H1 (cell line): ENCODE data around the gene HPGDS. TPM values are rescaled to one million over a fixed set of nuclear protein-coding genes. Genes with fewer than 3 reads are reported as not detected.

ENCODE experiments used
- CTCF ChIA-PET: fragments of 300-600 bp; sonication (Branson Sonifier 250); formaldehyde crosslinking; loops from one replicate; lab custom pipeline; 2021; ENCODE audit not compliant: partially characterized antibody; lab: Charles Lee
- POLR2A ChIA-PET: fragments of 300-600 bp; sonication (Branson Sonifier 250); formaldehyde crosslinking; loops from one replicate; lab custom pipeline; 2021; ENCODE audit warnings: inconsistent platforms; ENCODE audit not compliant: partially characterized antibody; lab: Charles Lee
- DNase-seq, 2 experiments: peaks; one replicate each; pipeline versions ENCODE4 v3.0.0 to v3.0.0-alpha.2; 2010 to 2022; ENCODE audit warnings: low spot score in 2 of 2, low read depth in 1 of 2, mixed read lengths in 1 of 2
- FAIRE-seq: peaks from 2 replicates; lab custom pipeline; 2011; peaks lifted over from hg19 to GRCh38; lab: Jason Lieb, UNC
- H2AFZ ChIP-seq: 2 replicates; pipeline ENCODE4 v1.8.1; 2012; ENCODE audit warnings: low read length, inconsistent platforms
- H2AK5ac ChIP-seq: 2 replicates; pipeline ENCODE4 v1.6.1; 2013; ENCODE audit warnings: low read depth, low read length
- H2BK120ac ChIP-seq: replicated peaks from 2 replicates; pipeline ENCODE3; 2013; ENCODE audit warnings: low read depth, low read length, inconsistent platforms
- H2BK12ac ChIP-seq: 2 replicates; pipeline ENCODE4 v1.6.1; 2013; ENCODE audit warnings: low read depth, low read length
- H2BK15ac ChIP-seq: 2 replicates; pipeline ENCODE4 v1.6.1; 2013; ENCODE audit warnings: low read length
- H2BK20ac ChIP-seq: 2 replicates; pipeline ENCODE4 v1.6.1; 2013; ENCODE audit warnings: low read length
- H2BK5ac ChIP-seq: 2 replicates; pipeline ENCODE4 v1.6.1; 2013; ENCODE audit warnings: low read depth, low read length
- H3K14ac ChIP-seq: 2 replicates; pipeline ENCODE4 v1.6.1; 2013; ENCODE audit warnings: inconsistent platforms; ENCODE audit not compliant: insufficient read length
- H3K18ac ChIP-seq: 2 replicates; pipeline ENCODE4 v1.6.1; 2013; ENCODE audit warnings: low read length; ENCODE audit errors: extremely low read depth
- H3K23ac ChIP-seq: 2 replicates; pipeline ENCODE4 v1.6.1; 2013; ENCODE audit warnings: inconsistent platforms; ENCODE audit not compliant: insufficient read length
- H3K23me2 ChIP-seq: 2 replicates; pipeline ENCODE4 v1.6.1; 2013; ENCODE audit warnings: low read depth, low read length
- H3K27ac ChIP-seq: 2 replicates; pipeline ENCODE4 v1.6.1; 2011; ENCODE audit warnings: low read depth, low read length, inconsistent platforms
- H3K27me3 ChIP-seq, 4 experiments: replicated peaks in 1 of 4; 1 replicate in 1 of 4; 2 replicates in 3 of 4; pipeline versions ENCODE4 v1.6.1 to v1.8.1; 2011 to 2013; ENCODE audit warnings: low read length in 3 of 4, mild to moderate bottlenecking in 3 of 4, inconsistent platforms in 2 of 4, mixed read lengths in 2 of 4, moderate library complexity in 1 of 4; ENCODE audit not compliant: control insufficient read depth in 3 of 4, insufficient read depth in 3 of 4; ENCODE audit errors: extremely low read depth in 1 of 4
- H3K36me3 ChIP-seq, 4 experiments: 2 replicates each; pipeline versions ENCODE4 v1.6.1 to v1.8.1; 2011 to 2013; ENCODE audit warnings: mild to moderate bottlenecking in 4 of 4, low read length in 3 of 4, moderate library complexity in 2 of 4, control low read depth in 1 of 4, inconsistent platforms in 1 of 4; ENCODE audit not compliant: insufficient read depth in 4 of 4, control insufficient read depth in 2 of 4
- H3K4ac ChIP-seq: replicated peaks from 2 replicates; pipeline ENCODE3; 2013; ENCODE audit warnings: low read length, low read depth, mixed read lengths, inconsistent platforms; ENCODE audit not compliant: insufficient read length
- H3K4me1 ChIP-seq, 4 experiments: replicated peaks in 1 of 4; 1 replicate in 1 of 4; 2 replicates in 3 of 4; pipeline versions ENCODE4 v1.6.1 to v1.8.1; 2011 to 2013; ENCODE audit warnings: low read length in 3 of 4, inconsistent platforms in 2 of 4, mixed read lengths in 1 of 4; ENCODE audit not compliant: insufficient read depth in 4 of 4, control insufficient read depth in 3 of 4
- H3K4me2 ChIP-seq, 2 experiments: 2 replicates each; pipeline versions ENCODE4 v1.6.1 to v1.8.1; 2011 to 2013; ENCODE audit warnings: low read depth in 2 of 2, low read length in 2 of 2, control low read depth in 1 of 2, inconsistent platforms in 1 of 2, mild to moderate bottlenecking in 1 of 2; ENCODE audit not compliant: insufficient read depth in 1 of 2
- H3K4me3 ChIP-seq, 4 experiments: fragments of 200-600, 300-600 bp in 1 of 4; sonication (generic), shearing (Covaris generic), sonication (Bioruptor Twin) in 1 of 4; 2 replicates each; pipeline versions ENCODE4 v1.5.1 to v1.8.1; 2011 to 2016; ENCODE audit warnings: low read length in 4 of 4, low read depth in 3 of 4, control low read depth in 2 of 4, inconsistent platforms in 2 of 4, mild to moderate bottlenecking in 2 of 4, mixed read lengths in 1 of 4, moderate library complexity in 1 of 4; ENCODE audit not compliant: insufficient read depth in 2 of 4; ENCODE audit errors: extremely low read depth in 1 of 4
- H3K56ac ChIP-seq: replicated peaks from 2 replicates; pipeline ENCODE3; 2013; ENCODE audit warnings: low read depth, mild to moderate bottlenecking, mixed read lengths, low read length, inconsistent platforms; ENCODE audit not compliant: insufficient read length
- H3K79me1 ChIP-seq: 2 replicates; pipeline ENCODE4 v1.6.1; 2013; ENCODE audit warnings: low read depth, low read length, control low read depth
- H3K79me2 ChIP-seq, 2 experiments: 2 replicates each; pipeline versions ENCODE4 v1.6.1 to v1.8.1; 2012 to 2013; ENCODE audit warnings: low read length in 2 of 2, mild to moderate bottlenecking in 2 of 2, inconsistent platforms in 1 of 2; ENCODE audit not compliant: insufficient read depth in 2 of 2, control insufficient read depth in 1 of 2
- H3K9ac ChIP-seq, 4 experiments: replicated peaks in 1 of 4; 1 replicate in 1 of 4; 2 replicates in 3 of 4; pipeline versions ENCODE4 v1.6.1 to v1.8.1; 2011 to 2013; ENCODE audit warnings: low read depth in 3 of 4, low read length in 3 of 4, control low read depth in 2 of 4, mild to moderate bottlenecking in 2 of 4, moderate library complexity in 2 of 4, inconsistent platforms in 1 of 4; ENCODE audit errors: extremely low read depth in 1 of 4
- H3K9me3 ChIP-seq, 2 experiments: 2 replicates each; pipeline versions ENCODE4 v1.6.1 to v1.8.1; 2012 to 2013; ENCODE audit warnings: mild to moderate bottlenecking in 2 of 2, moderate library complexity in 2 of 2, control low read depth in 1 of 2, inconsistent platforms in 1 of 2, low read depth in 1 of 2, low read length in 1 of 2, mixed read lengths in 1 of 2; ENCODE audit not compliant: insufficient read depth in 2 of 2
- H4K20me1 ChIP-seq, 2 experiments: replicated peaks in 1 of 2; 2 replicates each; pipeline versions ENCODE3 to v1.8.1; 2011 to 2013; ENCODE audit warnings: inconsistent platforms in 2 of 2, low read length in 2 of 2, mild to moderate bottlenecking in 1 of 2; ENCODE audit not compliant: insufficient read depth in 2 of 2, control insufficient read depth in 1 of 2
- H4K5ac ChIP-seq: 2 replicates; pipeline ENCODE4 v1.6.1; 2013; ENCODE audit warnings: low read length, low read depth, mixed read lengths, inconsistent platforms; ENCODE audit not compliant: insufficient read length
- H4K8ac ChIP-seq: 2 replicates; pipeline ENCODE4 v1.8.0; 2013; ENCODE audit warnings: mild to moderate bottlenecking, moderate library complexity, low read length, inconsistent platforms; ENCODE audit not compliant: insufficient read depth; ENCODE audit errors: extremely low read depth
- H4K91ac ChIP-seq: replicated peaks from 2 replicates; pipeline ENCODE3; 2013; ENCODE audit warnings: low read length, mixed read lengths, inconsistent platforms; ENCODE audit not compliant: insufficient read length
- ASH2L ChIP-seq: fragments of 200-600, 300-600 bp; sonication (generic); IDR thresholded peaks from one replicate; pipeline ENCODE4 v1.7.1; 2017; ENCODE audit warnings: low read length
- ATF2 ChIP-seq: IDR thresholded peaks from 2 replicates; pipeline ENCODE4 v1.6.1; 2012; ENCODE audit warnings: low read length, inconsistent platforms
- CEBPB ChIP-seq: IDR thresholded peaks from 2 replicates; pipeline ENCODE4 v1.6.1; 2012; ENCODE audit warnings: low read depth, low read length
- EP300 ChIP-seq, 2 experiments: IDR thresholded peaks; 1 replicate in 1 of 2; 2 replicates in 1 of 2; pipeline ENCODE4 v1.6.1; 2011 to 2012; ENCODE audit warnings: low read depth in 2 of 2, low read length in 2 of 2, mild to moderate bottlenecking in 2 of 2, borderline replicate concordance in 1 of 2, inconsistent platforms in 1 of 2, moderate library complexity in 1 of 2
- HDAC2 ChIP-seq, 2 experiments: fragments of 300-600 bp in 1 of 2; sonication (generic) in 1 of 2; IDR thresholded peaks; 2 replicates each; pipeline ENCODE4 v1.6.1; 2011 to 2012; ENCODE audit warnings: low read depth in 2 of 2, low read length in 2 of 2, mild to moderate bottlenecking in 2 of 2, moderate library complexity in 2 of 2, borderline replicate concordance in 1 of 2, inconsistent platforms in 1 of 2
- POLR2A ChIP-seq, 2 experiments: IDR thresholded peaks; 1 replicate in 1 of 2; 2 replicates in 1 of 2; pipeline ENCODE4 v1.6.1; 2011; ENCODE audit warnings: low read depth in 2 of 2, low read length in 2 of 2, mild to moderate bottlenecking in 2 of 2; ENCODE audit errors: control extremely low read depth in 1 of 2
- WGBS, 2 experiments: shearing (Covaris generic) in 1 of 2; methylation state at CpG; one replicate each; pipeline versions ENCODE4 v1.1.6 to v1.1.7; 2013 to 2015; ENCODE audit warnings: low lambda C conversion rate in 2 of 2, mixed read lengths in 2 of 2, inconsistent platforms in 1 of 2, low coverage in 1 of 2, missing lambda C conversion rate in 1 of 2; ENCODE audit not compliant: insufficient replicate concordance in 2 of 2, insufficient coverage in 1 of 2, insufficient read length in 1 of 2; ENCODE audit errors: extremely low coverage in 1 of 2, missing lambda C conversion rate in 1 of 2; 5-methylcytosine and 5-hydroxymethylcytosine counted together
- polyA plus RNA-seq, 7 experiments: library from polyadenylated mRNA; depleted of rRNA in 3 of 7; stranded (reverse) in 5 of 7; unstranded in 2 of 7; fragments of >200 nt in 5 of 7; fragments of 200-250 nt in 2 of 7; gene quantifications; 1 replicate in 5 of 7; 2 replicates in 1 of 7; 4 replicates in 1 of 7; pipeline versions ENCODE4 v1.2.1 to v1.2.3, GENCODE V29; 2011 to 2013; ENCODE audit warnings: missing spikeins in 2 of 7, mixed read lengths in 2 of 7
- total RNA-seq: library from RNA; stranded (reverse); fragmentation: NEBNext Ultra II Directional; extraction: Animal tissue kit (Norgen Biotek cat#: 25700); gene quantifications from 2 replicates; pipeline ENCODE4 v1.2.1, GENCODE V29; 2021

Gene HPGDS
- total and polyA plus RNA-seq, 2 of the 8 experiments (the other 6 are each of a cell fraction or from before 2014, with no cell fraction given): not detected

GRCh38 chr4:94276204-94276603 lies 66.4 kb downstream of the HPGDS start:
- H3K18ac ChIP-seq: no peak overlapping the region
- H3K4me2 ChIP-seq: no peak overlapping the region
- peaks cover 2 to 82% (median 41%) of the 10 kb centered on the region in 4 experiments; a peak in 6 of 8 replicates for H3K36me3 ChIP-seq
- no peak overlapping the region for H4K8ac ChIP-seq
- H4K5ac ChIP-seq: no peak overlapping the region
- H2BK12ac ChIP-seq: no peak overlapping the region
- no peaks in the 10 kb centered on the region for H3K9me3 ChIP-seq
- H2BK20ac ChIP-seq: no peak overlapping the region
- no peak overlapping the region for H3K27ac ChIP-seq
- 95% methylated on average over 7 of the region's 7 CpGs; no CpG with 5 or more reads in 1 of the 2 experiments for WGBS, 2 experiments
- no peaks in the 10 kb centered on the region for H3K23me2 ChIP-seq
- H3K4me3 ChIP-seq: no peak overlapping the region
- H2BK120ac ChIP-seq: no peak overlapping the region
- no peak overlapping the region for H3K56ac ChIP-seq
- H3K27me3 ChIP-seq: no peaks in the 10 kb centered on the region
- no peak for TF ChIP-seq HDAC2 (IDR thresholded peaks at IDR 0.05; ENCODE audit: borderline replicate concordance in 1 of 2, low read depth in 2 of 2, low read length in 2 of 2)
- TF ChIP-seq POLR2A (IDR thresholded peaks at IDR 0.05; ENCODE audit: control extremely low read depth in 1 of 2, low read depth in 2 of 2, low read length in 2 of 2): no peak
- TF ChIP-seq EP300 (IDR thresholded peaks at IDR 0.05; ENCODE audit: borderline replicate concordance in 1 of 2, low read depth in 2 of 2, low read length in 2 of 2): no peak
- TF ChIP-seq ASH2L: no peak
- TF ChIP-seq CEBPB: peak; percentile 22; the same call in 1 of the 2 replicates
- TF ChIP-seq ATF2: no peak
- H2AK5ac ChIP-seq: no peak overlapping the region
- FAIRE-seq (no peak), DNase-seq (no peak)
- POLR2A ChIA-PET: no interaction called here
- no peaks in the 10 kb centered on the region for H4K20me1 ChIP-seq
- H2AFZ ChIP-seq: no peak overlapping the region
- H3K23ac ChIP-seq: no peak overlapping the region
- CTCF ChIA-PET: interaction anchor here (1.2 kb wide), 1 partner anchor 13 kb away, joined by 5 read pairs; no protein-coding TSS in a partner anchor
- no peak overlapping the region for H2BK5ac ChIP-seq
- H2BK15ac ChIP-seq: no peak overlapping the region
- no peak overlapping the region for H3K4ac ChIP-seq
- H4K91ac ChIP-seq: no peak overlapping the region
- no peaks in the 10 kb centered on the region for H3K4me1 ChIP-seq
- no peak overlapping the region for H3K14ac ChIP-seq
- no peaks in the 10 kb centered on the region for H3K79me2 ChIP-seq
- H3K79me1 ChIP-seq: no peaks in the 10 kb centered on the region; the same call in 1 of the 2 replicates
- no peak overlapping the region for H3K9ac ChIP-seq
